Epidermal melanocyte (primary cell): ENCODE data around the gene KCNH6.

ENCODE experiments used
- DNase-seq: peaks from one replicate; pipeline ENCODE4 v3.0.0; 2011; ENCODE audit warnings: low spot score; ENCODE audit not compliant: insufficient read length

Gene KCNH6

GRCh38 chr17:63552211-63552610, 29.1 kb downstream of the KCNH6 start:
- no peak for DNase-seq

GRCh38 chr17:63555500-63556156, 32.5 kb downstream of the KCNH6 start:
- DNase-seq, result no peak

- no peak for DNase-seq
These were observed 34.3 kb downstream of the KCNH6 start for GRCh38 chr17:63557416-63557815.

- no peak for DNase-seq
These were observed 35.3 kb downstream of the KCNH6 start for GRCh38 chr17:63558441-63558840.

- no peak for DNase-seq
These were observed 38.7 kb downstream of the KCNH6 start for GRCh38 chr17:63561819-63562218.

GRCh38 chr17:63563339-63563738, 40.2 kb downstream of the KCNH6 start:
- DNase-seq, result no peak

- DNase-seq, result no peak
These were observed 41.4 kb downstream of the KCNH6 start for GRCh38 chr17:63564562-63564961.

- no peak for DNase-seq
These were observed 44.1 kb downstream of the KCNH6 start for GRCh38 chr17:63567229-63567628.

- no peak for DNase-seq
These were observed 45.4 kb downstream of the KCNH6 start for GRCh38 chr17:63568563-63568962.

- DNase-seq, result no peak
These were observed 48.6 kb downstream of the KCNH6 start for GRCh38 chr17:63571632-63572310.

- no peak for DNase-seq
These were observed 50.5 kb downstream of the KCNH6 start for GRCh38 chr17:63573634-63574033.

- DNase-seq, result no peak
These were observed 55.0 kb downstream of the KCNH6 start for GRCh38 chr17:63578027-63578768.

- DNase-seq, result no peak
These were observed 55.6 kb downstream of the KCNH6 start for GRCh38 chr17:63578769-63579111.

- DNase-seq, result no peak
These were observed 56.5 kb downstream of the KCNH6 start for GRCh38 chr17:63579633-63580032.

GRCh38 chr17:63587770-63588169, 64.6 kb downstream of the KCNH6 start:
- no peak for DNase-seq

- DNase-seq, result no peak
These were observed 65.6 kb downstream of the KCNH6 start for GRCh38 chr17:63588797-63589196.

GRCh38 chr17:63589646-63590045, 66.5 kb downstream of the KCNH6 start:
- DNase-seq, result no peak

GRCh38 chr17:63592797-63593196, 69.6 kb downstream of the KCNH6 start:
- no peak for DNase-seq

GRCh38 chr17:63595132-63595531, 72.0 kb downstream of the KCNH6 start:
- no peak for DNase-seq
